Ovary (tissue), 10 donors: ENCODE data around the gene ODF2L. TPM values are rescaled to one million over a fixed set of nuclear protein-coding genes. Genes with fewer than 3 reads are reported as not detected.

Experiments
- DNase-seq, 5 donors: peaks; one replicate each; pipeline ENCODE4 v3.0.0-alpha.2; 2019 to 2020
- H3K27ac ChIP-seq, 2 donors: fragments of 200-600 bp; one replicate each; pipeline versions ENCODE4 v1.5.1 to v1.8.0; 2019 to 2022
- H3K27me3 ChIP-seq: fragments of 200-600 bp; one replicate; pipeline ENCODE4 v1.8.0; 2022
- H3K36me3 ChIP-seq: fragments of 200-600 bp; sonication (generic); one replicate; pipeline ENCODE4 v1.5.1; 2019
- H3K4me1 ChIP-seq: one replicate; pipeline ENCODE4 v1.8.1; 2013; ENCODE audit warnings: mild to moderate bottlenecking, moderate library complexity; ENCODE audit not compliant: insufficient read depth
- H3K4me3 ChIP-seq: fragments of 200-600 bp; sonication (generic); one replicate; pipeline ENCODE4 v1.5.1; 2017
- H3K9me3 ChIP-seq, 2 donors: fragments of 200-600 bp in 1 of 2; sonication (generic) in 1 of 2; one replicate each; pipeline versions ENCODE4 v1.5.1 to v1.8.1; 2013 to 2019; ENCODE audit warnings: mild to moderate bottlenecking in 1 of 2, moderate library complexity in 1 of 2
- EP300 ChIP-seq: sonication (generic); formaldehyde crosslinking; IDR thresholded peaks from one replicate; pipeline ENCODE4 v1.6.1; 2017; ENCODE audit warnings: antibody characterized with exemption
- POLR2A ChIP-seq: fragments of 450-650 bp; IDR thresholded peaks from one replicate; pipeline ENCODE4 v1.6.1; 2017; ENCODE audit warnings: antibody characterized with exemption, mild to moderate bottlenecking, moderate library complexity
- WGBS, 3 donors: extraction: QIAGEN DNeasy Blood & Tissue Kit in 1 of 3; methylation state at CpG; one replicate each; pipeline versions ENCODE4 v1.1.5 to v1.1.7; 2013 to 2017; 5-methylcytosine and 5-hydroxymethylcytosine counted together
- intact Hi-C, 4 donors: fragments of 100-400 bp; cut with DNase I; formaldehyde crosslinking; loops; one replicate each; pipeline versions ENCODE4 v1.11.0 to v1.15.1; 2022 to 2023
- long read RNA-seq, 3 donors: library from polyadenylated mRNA in 2 of 3; unstranded in 2 of 3; transcript quantifications; one replicate each; pipeline ENCODE4 v2.0.0 and lab custom pipeline, GENCODE V29; 2021 to 2026
- polyA plus RNA-seq, 2 donors: library from polyadenylated mRNA; stranded (reverse); fragments of 200-250 nt in 1 of 2; fragments of 350-450 nt in 1 of 2; fragmentation: Illumina TruSeq in 1 of 2; extraction: RNeasy Lipid Tissue Mini Kit (QIAGEN cat#74804) in 1 of 2; gene quantifications; one replicate each; pipeline ENCODE4 v1.2.3, GENCODE V29; 2013 to 2014
- total RNA-seq, 7 donors: library from RNA; depleted of rRNA in 2 of 7; stranded (reverse); fragments of >200 nt in 2 of 7; fragmentation: NEBNext Ultra II Directional in 3 of 7; extraction: Animal tissue kit (Norgen Biotek cat#: 25700) in 3 of 7; gene quantifications; one replicate each; pipeline versions ENCODE4 v1.1.0 to v1.2.4, GENCODE V29; 2016 to 2023
- TF ChIP-seq, protein P1 (sequence below), 3 donors: fragments of 450-650 bp in 2 of 3; fragments of 200-600 bp in 1 of 3; IDR thresholded peaks; one replicate each; pipeline versions ENCODE4 v1.5.1 to v1.8.0; 2016 to 2022; ENCODE audit warnings: antibody characterized with exemption in 3 of 3, mild to moderate bottlenecking in 1 of 3
- donor health status: DM: no; HTN: no; CAD: no; lungs with moderate emphysema.
- donor health status: DM: no; HTN: no; CAD: no.
- donor health status: Bipolar disorder and iron deficiency.
- donor health status: DM: yes; HTN: yes; CAD: no.
- donor health status: DM: no; HTN: no; CAD: no.
- donor health status: DM: yes; HTN: yes; CAD: no.

ODF2L gene, protein sequence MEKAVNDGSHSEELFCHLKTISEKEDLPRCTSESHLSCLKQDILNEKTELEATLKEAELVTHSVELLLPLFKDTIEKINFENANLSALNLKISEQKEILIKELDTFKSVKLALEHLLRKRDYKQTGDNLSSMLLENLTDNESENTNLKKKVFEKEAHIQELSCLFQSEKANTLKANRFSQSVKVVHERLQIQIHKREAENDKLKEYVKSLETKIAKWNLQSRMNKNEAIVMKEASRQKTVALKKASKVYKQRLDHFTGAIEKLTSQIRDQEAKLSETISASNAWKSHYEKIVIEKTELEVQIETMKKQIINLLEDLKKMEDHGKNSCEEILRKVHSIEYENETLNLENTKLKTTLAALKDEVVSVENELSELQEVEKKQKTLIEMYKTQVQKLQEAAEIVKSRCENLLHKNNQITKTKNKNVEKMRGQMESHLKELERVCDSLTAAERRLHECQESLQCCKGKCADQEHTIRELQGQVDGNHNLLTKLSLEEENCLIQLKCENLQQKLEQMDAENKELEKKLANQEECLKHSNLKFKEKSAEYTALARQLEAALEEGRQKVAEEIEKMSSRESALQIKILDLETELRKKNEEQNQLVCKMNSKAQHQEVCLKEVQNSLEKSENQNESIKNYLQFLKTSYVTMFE
- total RNA-seq (10 to 100 TPM; 18.0 to 46.6 (median 32.1) TPM), polyA plus RNA-seq (10 to 100 TPM; 13.5 to 24.4 TPM)
- long read RNA-seq, donor 1, transcript ODF2L-213 (2 exons, 1,650 nt): major isoform, 10 of 54 reads
- long read RNA-seq, donor 1, partial matches to known transcripts: 27 of 54 reads
- long read RNA-seq, donor 1, other reads (novel, unspliced or antisense): 16 of 54 reads
- long read RNA-seq, donor 2, partial matches to known transcripts: 0 of 4 reads
- long read RNA-seq, donor 2, other reads (novel, unspliced or antisense): 0 of 4 reads
- long read RNA-seq, donor 3, transcript ODF2L-213 (2 exons, 1,650 nt): major isoform, 7 of 26 reads
- long read RNA-seq, donor 3, partial matches to known transcripts: 2 of 26 reads
- long read RNA-seq, donor 3, other reads (novel, unspliced or antisense): 15 of 26 reads

DNA sequence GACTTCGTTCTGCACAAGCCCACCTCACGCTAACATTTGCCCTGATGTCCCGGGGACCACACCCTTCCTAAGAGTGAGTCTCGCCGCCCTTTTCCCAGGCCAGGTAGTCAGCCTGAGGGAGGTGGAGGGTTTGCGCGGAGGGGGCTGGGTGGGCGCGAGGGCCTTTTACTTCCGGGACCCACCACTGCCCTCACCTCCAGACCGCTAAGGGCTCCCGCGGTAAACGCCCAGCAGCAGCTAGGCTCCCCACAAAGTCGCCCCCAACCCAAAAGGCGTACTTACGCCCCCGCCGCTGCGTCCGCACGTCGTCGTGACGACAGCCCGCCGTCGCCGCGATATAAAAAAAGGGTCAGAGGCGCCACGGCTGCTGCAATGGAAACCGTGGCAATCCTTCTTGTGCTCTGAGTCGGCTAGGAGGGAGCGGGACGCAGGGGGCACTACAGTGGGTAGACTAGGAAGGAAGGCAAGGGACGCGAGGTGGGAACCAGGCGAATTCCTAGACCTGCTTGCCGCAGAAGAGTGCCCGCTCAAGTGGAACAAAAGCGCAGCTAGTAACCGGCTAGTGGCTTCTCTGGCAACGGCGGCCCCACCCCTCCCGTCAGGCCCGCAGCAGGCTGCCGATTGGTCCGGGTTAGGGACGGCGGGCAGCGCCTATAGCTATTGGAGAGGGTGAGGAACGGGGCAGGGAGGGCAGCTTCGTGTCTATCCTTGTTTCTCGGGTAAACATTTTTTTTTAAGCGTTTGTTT, at the start of gene ODF2L:
Gene ODF2L (minus strand): TSS at position 573 of the 747 bp plus-strand sequence. CDS start 9,296 bp downstream, outside the sequence.
- WGBS, 3 donors: 0 to 1% (median 1%) methylated on average over 56 of the region's 56 CpGs
- Histone ChIP-seq H3K36me3 (no peaks in the 10 kb centered on the region), H3K9me3 (no peaks in the 10 kb centered on the region), H3K4me1 (peaks cover 6% of the 10 kb centered on the region), H3K4me3 (peak within 1 kb of the TSS; percentile 93), H3K27ac (peak within 1 kb of the TSS; percentile 62 to 79), H3K27me3 (no peaks in the 10 kb centered on the region)
- peak; percentile 82 to 86 (median 85) for DNase-seq
- intact Hi-C loops: no loop called here
- TF ChIP-seq EP300: no peak
- TF ChIP-seq, protein P1, sequence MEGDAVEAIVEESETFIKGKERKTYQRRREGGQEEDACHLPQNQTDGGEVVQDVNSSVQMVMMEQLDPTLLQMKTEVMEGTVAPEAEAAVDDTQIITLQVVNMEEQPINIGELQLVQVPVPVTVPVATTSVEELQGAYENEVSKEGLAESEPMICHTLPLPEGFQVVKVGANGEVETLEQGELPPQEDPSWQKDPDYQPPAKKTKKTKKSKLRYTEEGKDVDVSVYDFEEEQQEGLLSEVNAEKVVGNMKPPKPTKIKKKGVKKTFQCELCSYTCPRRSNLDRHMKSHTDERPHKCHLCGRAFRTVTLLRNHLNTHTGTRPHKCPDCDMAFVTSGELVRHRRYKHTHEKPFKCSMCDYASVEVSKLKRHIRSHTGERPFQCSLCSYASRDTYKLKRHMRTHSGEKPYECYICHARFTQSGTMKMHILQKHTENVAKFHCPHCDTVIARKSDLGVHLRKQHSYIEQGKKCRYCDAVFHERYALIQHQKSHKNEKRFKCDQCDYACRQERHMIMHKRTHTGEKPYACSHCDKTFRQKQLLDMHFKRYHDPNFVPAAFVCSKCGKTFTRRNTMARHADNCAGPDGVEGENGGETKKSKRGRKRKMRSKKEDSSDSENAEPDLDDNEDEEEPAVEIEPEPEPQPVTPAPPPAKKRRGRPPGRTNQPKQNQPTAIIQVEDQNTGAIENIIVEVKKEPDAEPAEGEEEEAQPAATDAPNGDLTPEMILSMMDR (IDR thresholded peaks at IDR 0.05): no peak
- TF ChIP-seq POLR2A: peak; percentile 52

DNA sequence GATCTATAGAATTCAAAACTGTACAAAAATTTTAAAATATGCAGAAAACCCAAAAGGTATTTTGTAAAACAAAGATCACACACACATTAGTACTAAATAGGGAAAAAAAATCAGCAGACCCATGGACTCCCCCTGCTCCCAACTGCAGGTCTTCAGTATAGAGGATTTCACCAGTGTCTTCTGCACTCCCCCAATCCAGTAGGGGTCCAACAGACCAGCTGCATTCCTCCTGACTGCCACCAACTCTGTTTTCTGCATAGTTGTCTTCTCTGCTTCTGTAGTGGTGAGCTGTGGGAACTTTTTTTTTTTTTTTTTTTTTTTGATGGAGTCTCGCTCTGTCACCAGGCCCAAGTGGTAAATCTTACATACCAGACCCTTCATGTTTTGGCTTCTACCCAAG, 49.8 kb upstream of the ODF2L start:
- H3K27ac ChIP-seq: no peak overlapping the region
- H3K4me3 ChIP-seq: no peak overlapping the region
- TF ChIP-seq EP300 (no peak), POLR2A (no peak)
- TF ChIP-seq, protein P1 (IDR thresholded peaks at IDR 0.05): no peak
- H3K36me3 ChIP-seq: no peaks in the 10 kb centered on the region
- H3K27me3 ChIP-seq: no peaks in the 10 kb centered on the region
- no peak for DNase-seq
- 45 to 69% (median 55%) methylated on average over 1 of the region's 1 CpG for WGBS, 3 donors
- intact Hi-C loops: no loop called here
- H3K9me3 ChIP-seq: no peaks in the 10 kb centered on the region
- no peaks in the 10 kb centered on the region for H3K4me1 ChIP-seq

DNA sequence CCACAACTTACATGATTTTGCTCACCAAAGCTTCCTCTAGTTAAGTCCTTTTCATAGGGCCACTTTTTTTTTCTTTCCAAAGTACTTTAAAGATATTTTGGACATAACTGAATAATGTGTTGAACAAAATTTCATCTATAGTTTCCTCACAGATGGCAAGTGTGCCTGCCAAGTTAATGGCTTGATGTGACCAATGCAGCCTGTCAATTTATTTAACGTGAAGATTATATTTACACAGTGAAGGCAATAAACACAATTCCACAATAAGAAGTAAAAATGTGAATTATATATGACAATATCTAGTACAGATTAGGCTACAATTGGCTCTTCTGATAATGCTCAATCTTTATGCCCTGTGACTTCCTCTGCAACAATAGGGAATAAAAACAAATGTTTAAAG, 45.9 kb upstream of the ODF2L start:
- no peak for DNase-seq
- Histone ChIP-seq H3K4me3 (no peak overlapping the region), H3K27me3 (no peaks in the 10 kb centered on the region), H3K27ac (no peak overlapping the region), H3K9me3 (no peaks in the 10 kb centered on the region), H3K4me1 (no peaks in the 10 kb centered on the region), H3K36me3 (no peaks in the 10 kb centered on the region)
- WGBS, 3 donors: 79 to 88% (median 86%) methylated on average over 1 of the region's 1 CpG
- intact Hi-C loops: no loop called here
- TF ChIP-seq, protein P1 (IDR thresholded peaks at IDR 0.05): no peak
- no peak for TF ChIP-seq POLR2A
- no peak for TF ChIP-seq EP300

DNA sequence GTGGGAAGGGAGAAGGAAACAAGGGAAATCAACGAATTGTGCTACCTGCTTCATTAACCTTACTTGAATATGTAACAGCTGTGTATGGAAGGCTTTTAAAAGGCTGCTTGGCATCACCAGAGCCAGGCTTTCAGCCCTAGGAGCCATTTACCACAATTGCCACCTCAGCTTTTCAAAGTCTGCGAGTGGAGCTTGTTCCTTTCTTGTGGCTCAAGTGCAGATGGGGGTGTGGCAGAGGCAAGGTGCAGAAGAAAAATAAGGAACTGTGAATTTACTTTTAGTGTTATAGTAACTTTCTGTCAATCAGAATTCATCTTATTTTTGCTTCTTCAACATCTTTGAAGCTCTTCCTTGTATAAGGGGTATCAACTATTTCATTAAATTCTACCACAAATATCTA, 45.5 kb upstream of the ODF2L start:
- H3K36me3 ChIP-seq: no peaks in the 10 kb centered on the region
- no peak overlapping the region for H3K27ac ChIP-seq
- H3K4me3 ChIP-seq: no peak overlapping the region
- intact Hi-C loops: no loop called here
- DNase-seq: no peak
- no peaks in the 10 kb centered on the region for H3K27me3 ChIP-seq
- no peak for TF ChIP-seq POLR2A
- TF ChIP-seq, protein P1 (IDR thresholded peaks at IDR 0.05): no peak
- TF ChIP-seq EP300: no peak
- WGBS, 3 donors: 75 to 84% (median 77%) methylated on average over 2 of the region's 2 CpGs
- H3K9me3 ChIP-seq: no peaks in the 10 kb centered on the region
- H3K4me1 ChIP-seq: no peaks in the 10 kb centered on the region
